Epithelial cell of proximal tubule (primary cell): Measurements from ENCODE around the gene ELL3. TPM values are rescaled to one million over a fixed set of nuclear protein-coding genes. Genes with fewer than 3 reads are reported as not detected.
"Not testable (repeated sequence)": the region's sequence is repeated elsewhere in the genome, so short reads cannot be mapped to it uniquely, and the experiment has no call there.

ENCODE experiments used
- DNase-seq: peaks from one replicate; pipeline ENCODE4 v3.0.0-alpha.2; 2011; ENCODE audit warnings: low read depth
- H3K4me3 ChIP-seq: 2 replicates; pipeline ENCODE4 v1.5.1; 2011; ENCODE audit warnings: low read depth, mild to moderate bottlenecking, low read length
- CTCF ChIP-seq: conservative IDR thresholded peaks from 2 replicates; pipeline ENCODE4 v1.5.1; 2012; ENCODE audit warnings: low read depth, mild to moderate bottlenecking, low read length
- total RNA-seq: library from RNA; depleted of rRNA; stranded (reverse); fragments of >200 nt; gene quantifications from 2 replicates; pipeline ENCODE4 v1.2.3, GENCODE V29; 2015

ELL3 gene
- total RNA-seq, result 5.1 and 7.6 TPM in 2 replicates

- no peak for TF ChIP-seq CTCF
- no peak for DNase-seq
- peak within 1 kb of the TSS; percentile 80 for H3K4me3 ChIP-seq
These were observed at the start of gene ELL3 for GRCh38 chr15:43776718-43777266. Gene ELL3, minus strand, starts transcription at chr15:43776966. Its CDS starts 65 bp downstream, at chr15:43776901.

- no peak for TF ChIP-seq CTCF
- peak overlapping the region; percentile 64 for H3K4me3 ChIP-seq
- no peak for DNase-seq
These were observed 49.3 kb upstream of the ELL3 start for GRCh38 chr15:43826029-43826507.

GRCh38 chr15:43825305-43825704 is 48.5 kb upstream of the ELL3 start:
- not testable (repeated sequence) for H3K4me3 ChIP-seq, DNase-seq

- peak within 1 kb of the TSS; percentile 69 for H3K4me3 ChIP-seq
- no peak for TF ChIP-seq CTCF
- DNase-seq, result peak; percentile 78
These were observed 47.8 kb upstream of the ELL3 start, which contains the start of gene MFAP1 for GRCh38 chr15:43824302-43825246. Gene MFAP1, minus strand, starts transcription at chr15:43824690. Its CDS starts 121 bp downstream, at chr15:43824569.

- no peak overlapping the region for H3K4me3 ChIP-seq
- TF ChIP-seq CTCF, result no peak
- DNase-seq, result no peak
These were observed 44.7 kb upstream of the ELL3 start for GRCh38 chr15:43821505-43821904.

- H3K4me3 ChIP-seq, DNase-seq: not testable (repeated sequence)
These were observed 38.3 kb upstream of the ELL3 start for GRCh38 chr15:43815064-43815463.

GRCh38 chr15:43808960-43809678 is 32.4 kb upstream of the ELL3 start:
- DNase-seq, result no peak
- H3K4me3 ChIP-seq, result no peak overlapping the region
- no peak for TF ChIP-seq CTCF
